HEK293 (cell line): ENCODE measurements around the gene RHEB.

ENCODE experiments used
- CTCF ChIA-PET: fragments of 350-600 bp; formaldehyde crosslinking; extraction: SDS; loops from one replicate; lab custom pipeline; 2021; ENCODE audit warnings: antibody characterized with exemption; lab: Yijun Ruan, JAX
- POLR2A ChIA-PET: fragments of 300-600 bp; formaldehyde crosslinking; extraction: SDS; loops from one replicate; lab custom pipeline; 2020; ENCODE audit warnings: antibody characterized with exemption, inconsistent platforms; lab: Yijun Ruan, JAX
- H3K27ac ChIP-seq: fragments of 200-500 bp; sonication (Bioruptor generic); 2 replicates; pipeline ENCODE4 v1.5.1; 2014; ENCODE audit warnings: low read depth, low read length, control low read depth, inconsistent platforms; ENCODE audit errors: extremely low read depth
- H3K36me3 ChIP-seq, 2 experiments: fragments of 200-500 bp in 1 of 2; sonication (Bioruptor generic) in 1 of 2; 1 replicate in 1 of 2; 2 replicates in 1 of 2; pipeline ENCODE4 v1.5.1; 2014 to 2017; ENCODE audit warnings: inconsistent platforms in 2 of 2, low read length in 2 of 2; ENCODE audit not compliant: control insufficient read depth in 2 of 2, insufficient read depth in 1 of 2
- H3K4me1 ChIP-seq: fragments of 200-500 bp; sonication (Bioruptor generic); 2 replicates; pipeline ENCODE4 v1.5.1; 2014; ENCODE audit warnings: mild to moderate bottlenecking, low read length, inconsistent platforms; ENCODE audit not compliant: control insufficient read depth, insufficient read depth
- H3K4me3 ChIP-seq: 2 replicates; pipeline ENCODE4 v1.5.1; 2011; ENCODE audit warnings: low read depth, mild to moderate bottlenecking, control low read depth, low read length, moderate library complexity
- H3K9me3 ChIP-seq: fragments of 200-500 bp; sonication (Bioruptor generic); 2 replicates; pipeline ENCODE4 v1.5.1; 2014; ENCODE audit warnings: low read depth, low read length, inconsistent platforms; ENCODE audit not compliant: control insufficient read depth, insufficient read depth
- EGR2 ChIP-seq: fragments of 450-650 bp; formaldehyde crosslinking; IDR thresholded peaks from 2 replicates; pipeline ENCODE4 v1.5.1; 2016; ENCODE audit warnings: low read depth, missing biosample characterization, missing genetic modification characterization
- GLI2 ChIP-seq: fragments of 450-650 bp; formaldehyde crosslinking; IDR thresholded peaks from 2 replicates; pipeline ENCODE4; 2017; ENCODE audit warnings: missing biosample characterization, missing genetic modification characterization, low read depth, borderline replicate concordance
- HIC1 ChIP-seq: fragments of 450-650 bp; formaldehyde crosslinking; IDR thresholded peaks from 2 replicates; pipeline ENCODE4 v1.5.1; 2016; ENCODE audit warnings: missing biosample characterization, missing genetic modification characterization
- REST ChIP-seq: fragments of 450-650 bp; formaldehyde crosslinking; IDR thresholded peaks from 2 replicates; pipeline ENCODE4 v1.5.1; 2016; ENCODE audit warnings: missing biosample characterization, missing genetic modification characterization
- SP7 ChIP-seq: fragments of 450-650 bp; formaldehyde crosslinking; IDR thresholded peaks from 2 replicates; pipeline ENCODE4 v1.5.1; 2016; ENCODE audit warnings: missing biosample characterization, missing genetic modification characterization
- TRIM28 ChIP-seq: IDR thresholded peaks from 2 replicates; pipeline ENCODE4 v1.6.1; 2011; ENCODE audit warnings: low read length, control low read depth, borderline replicate concordance
- ZBTB6 ChIP-seq: fragments of 450-650 bp; formaldehyde crosslinking; IDR thresholded peaks from 2 replicates; pipeline ENCODE4 v1.5.1; 2017; ENCODE audit warnings: missing biosample characterization, missing genetic modification characterization
- ZFP37 ChIP-seq: fragments of 450-650 bp; formaldehyde crosslinking; IDR thresholded peaks from 2 replicates; pipeline ENCODE4 v1.5.1; 2016; ENCODE audit warnings: missing biosample characterization, missing genetic modification characterization
- ZNF132 ChIP-seq: fragments of 450-650 bp; formaldehyde crosslinking; IDR thresholded peaks from 2 replicates; pipeline ENCODE4 v1.5.1; 2017; ENCODE audit warnings: missing biosample characterization, missing genetic modification characterization, borderline replicate concordance
- ZNF140 ChIP-seq: fragments of 450-650 bp; formaldehyde crosslinking; IDR thresholded peaks from 2 replicates; pipeline ENCODE4 v1.5.1; 2016; ENCODE audit warnings: missing biosample characterization, missing genetic modification characterization
- ZNF148 ChIP-seq: fragments of 450-650 bp; formaldehyde crosslinking; IDR thresholded peaks from 2 replicates; pipeline ENCODE4 v1.5.0; 2017; ENCODE audit warnings: missing biosample characterization, missing genetic modification characterization, borderline replicate concordance
- ZNF19 ChIP-seq: fragments of 450-650 bp; formaldehyde crosslinking; IDR thresholded peaks from 2 replicates; pipeline ENCODE4; 2016; ENCODE audit warnings: missing biosample characterization, missing genetic modification characterization, low read depth
- ZNF37A ChIP-seq: fragments of 450-650 bp; IDR thresholded peaks from 2 replicates; pipeline ENCODE4 v1.5.1; 2018; ENCODE audit warnings: missing biosample characterization, missing genetic modification characterization
- ZNF398 ChIP-seq: fragments of 450-650 bp; formaldehyde crosslinking; IDR thresholded peaks from 2 replicates; pipeline ENCODE4 v1.5.1; 2017; ENCODE audit warnings: missing biosample characterization, missing genetic modification characterization
- ZNF600 ChIP-seq: fragments of 450-650 bp; formaldehyde crosslinking; IDR thresholded peaks from 2 replicates; pipeline ENCODE4 v1.5.1; 2016; ENCODE audit warnings: missing biosample characterization, missing genetic modification characterization
- ZNF670 ChIP-seq: fragments of 450-650 bp; formaldehyde crosslinking; IDR thresholded peaks from 2 replicates; pipeline ENCODE4 v1.5.1; 2016; ENCODE audit warnings: missing biosample characterization, missing genetic modification characterization, low read depth
- ZNF76 ChIP-seq: fragments of 450-650 bp; formaldehyde crosslinking; IDR thresholded peaks from 2 replicates; pipeline ENCODE4; 2016; ENCODE audit warnings: low read depth, missing biosample characterization, missing genetic modification characterization, borderline replicate concordance
- ZNF776 ChIP-seq: fragments of 450-650 bp; formaldehyde crosslinking; IDR thresholded peaks from 2 replicates; pipeline ENCODE4 v1.5.0; 2017; ENCODE audit warnings: missing biosample characterization, missing genetic modification characterization, borderline replicate concordance
- TF ChIP-seq, protein P1 (sequence below): fragments of 450-650 bp; formaldehyde crosslinking; IDR thresholded peaks from 2 replicates; pipeline ENCODE4 v1.5.1; 2016; ENCODE audit warnings: missing biosample characterization, missing genetic modification characterization

The RHEB gene

GRCh38 chr7:151552352-151553028 lies 32.8 kb upstream of the RHEB start:
- POLR2A ChIA-PET = interaction anchor here (0.6 to 1.0 kb wide), 2 partner anchors 14 to 23 kb away, joined by 3 to 7 read pairs; no protein-coding TSS in a partner anchor
- Histone ChIP-seq H3K4me3 (no peak overlapping the region), H3K27ac (no peak overlapping the region), H3K4me1 (no peaks in the 10 kb centered on the region), H3K9me3 (no peaks in the 10 kb centered on the region), H3K36me3 (peaks cover 0 to 7% of the 10 kb centered on the region in 2 experiments; a peak in 1 of 3 replicates)
- TF ChIP-seq ZNF140 = peak; percentile 92
- TF ChIP-seq ZNF76 (tag by site-specific recombination) = no peak
- no peak for TF ChIP-seq ZNF148 (tag by site-specific recombination)
- no peak for TF ChIP-seq ZFP37 (tag by site-specific recombination)
- no peak for TF ChIP-seq ZNF776 (tag by site-specific recombination)
- no peak for TF ChIP-seq ZNF670
- 0 out of 2 replicates have a peak, but pooled peaks have one; percentile 17 for TF ChIP-seq ZNF398 (tag by site-specific recombination)
- TF ChIP-seq ZNF19 (tag by site-specific recombination) = no peak
- TF ChIP-seq HIC1 (tag by site-specific recombination) = no peak
- TF ChIP-seq GLI2 (tag by site-specific recombination) = no peak
- TF ChIP-seq TRIM28 = no peak
- no peak for TF ChIP-seq ZNF132 (tag by site-specific recombination)
- TF ChIP-seq EGR2 (tag by site-specific recombination) = no peak
- TF ChIP-seq, protein P1, sequence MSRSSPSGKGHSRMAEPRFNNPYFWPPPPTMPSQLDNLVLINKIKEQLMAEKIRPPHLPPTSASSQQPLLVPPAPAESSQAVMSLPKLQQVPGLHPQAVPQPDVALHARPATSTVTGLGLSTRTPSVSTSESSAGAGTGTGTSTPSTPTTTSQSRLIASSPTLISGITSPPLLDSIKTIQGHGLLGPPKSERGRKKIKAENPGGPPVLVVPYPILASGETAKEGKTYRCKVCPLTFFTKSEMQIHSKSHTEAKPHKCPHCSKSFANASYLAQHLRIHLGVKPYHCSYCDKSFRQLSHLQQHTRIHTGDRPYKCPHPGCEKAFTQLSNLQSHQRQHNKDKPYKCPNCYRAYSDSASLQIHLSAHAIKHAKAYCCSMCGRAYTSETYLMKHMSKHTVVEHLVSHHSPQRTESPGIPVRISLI = no peak
- CTCF ChIA-PET = interaction anchor here (0.6 to 0.7 kb wide), 4 partner anchors 30 to 202 kb away, joined by 3 to 6 read pairs (median 4); no protein-coding TSS in a partner anchor

DNA sequence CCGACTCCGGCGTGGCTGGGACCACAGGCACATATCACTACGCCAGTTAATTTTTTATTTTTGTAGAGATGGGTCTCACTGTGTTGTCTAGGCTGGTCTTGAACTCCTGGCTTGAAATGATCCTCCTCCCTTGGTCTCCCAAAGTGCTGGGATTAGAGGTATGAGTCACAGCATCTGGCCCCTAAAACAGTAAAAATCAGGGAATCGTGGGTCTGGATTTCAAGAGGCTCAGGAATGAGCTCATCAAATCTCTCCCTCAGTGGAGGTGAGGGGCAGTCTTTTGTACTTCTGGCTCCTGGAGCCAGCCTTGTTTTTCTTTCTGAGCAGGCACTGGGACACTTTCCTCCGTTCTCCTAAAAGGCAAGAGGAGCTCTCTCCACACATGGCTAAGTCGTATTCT lies 32.1 kb upstream of the RHEB start:
- ChIA-PET CTCF (interaction anchor here (0.6 to 0.7 kb wide), 2 partner anchors 29 to 146 kb away, joined by 3 to 6 read pairs; no protein-coding TSS in a partner anchor), POLR2A (interaction anchor here (0.6 to 1.0 kb wide), 2 partner anchors 13 to 24 kb away, joined by 3 to 7 read pairs; no protein-coding TSS in a partner anchor)
- Histone ChIP-seq H3K27ac (no peak overlapping the region), H3K4me3 (no peak overlapping the region), H3K4me1 (no peaks in the 10 kb centered on the region), H3K36me3 (peaks cover 0 to 3% of the 10 kb centered on the region in 2 experiments; a peak in 1 of 3 replicates), H3K9me3 (no peaks in the 10 kb centered on the region)
- TF ChIP-seq ZNF37A (tag by site-specific recombination) (no peak), REST (no peak), ZNF600 (tag by site-specific recombination) (peak; percentile 31; the same call in 1 of the 2 replicates), ZBTB6 (tag by site-specific recombination) (no peak), SP7 (tag by site-specific recombination) (peak; percentile 65)
